ENCODE data around the gene SPC24. TPM values are rescaled to one million over a fixed set of nuclear protein-coding genes. Genes with fewer than 3 reads are reported as not detected.
A peak's percentile ranks its signal among the peaks of the same experiment; 100 is the strongest.
"Not testable (repeated sequence)": the region's sequence is repeated elsewhere in the genome, so short reads cannot be mapped to it uniquely, and the experiment has no call there.

SPC24 gene
- total and polyA plus RNA-seq, 4 donors: 12.2 to 32.9 (median 17.3) TPM

DNA sequence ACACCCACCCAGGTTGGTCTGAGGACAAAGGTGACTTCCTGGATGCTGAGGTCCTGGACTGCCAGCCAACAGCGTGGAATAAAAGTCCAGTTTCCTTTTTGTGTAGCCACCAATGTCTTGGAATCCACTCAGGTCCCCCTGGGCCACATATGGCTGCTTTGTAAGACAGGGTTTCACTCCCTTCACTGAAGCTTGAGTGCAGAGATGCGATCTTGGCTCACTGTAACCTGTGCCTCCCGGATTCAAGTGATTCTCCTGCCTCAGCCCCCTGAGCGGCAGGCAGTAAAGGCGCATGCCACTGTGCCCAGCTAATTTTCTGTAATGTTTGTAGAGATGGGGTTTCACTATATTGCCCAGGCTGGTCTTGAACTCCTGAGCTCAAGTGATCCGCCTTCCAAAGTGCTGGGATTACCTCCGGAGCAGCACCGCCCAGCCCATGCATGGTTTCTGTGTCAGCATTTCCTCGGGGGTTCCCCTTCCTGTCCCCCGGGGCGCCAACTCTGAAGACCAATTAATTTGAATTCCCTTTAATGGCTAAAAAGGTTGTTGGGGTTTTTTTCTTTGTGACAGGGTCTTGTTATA is 24.2 kb upstream of the SPC24 start:
- Histone ChIP-seq H3K36me3 (ENCODE audit: control insufficient read depth, insufficient read depth, low read length) (peaks cover 33% of the 10 kb centered on the region), H3K27me3 (ENCODE audit: control insufficient read depth, insufficient read depth, low read length) (no peaks in the 10 kb centered on the region), H3K4me1 (ENCODE audit: control insufficient read depth, insufficient read depth, low read length) (no peaks in the 10 kb centered on the region), H3K9me3 (ENCODE audit: control insufficient read depth, insufficient read depth, low read length) (peaks cover 2% of the 10 kb centered on the region), H3K27ac (ENCODE audit: low read depth, low read length) (no peak overlapping the region), H3K4me3 (ENCODE audit: low read depth, low read length) (no peak overlapping the region)
- 87% methylated on average over 8 of the region's 11 CpGs for WGBS (ENCODE audit: insufficient coverage)
- DNase-seq (ENCODE audit: low read depth in 4 of 6, low spot score in 6 of 6): no peak

DNA sequence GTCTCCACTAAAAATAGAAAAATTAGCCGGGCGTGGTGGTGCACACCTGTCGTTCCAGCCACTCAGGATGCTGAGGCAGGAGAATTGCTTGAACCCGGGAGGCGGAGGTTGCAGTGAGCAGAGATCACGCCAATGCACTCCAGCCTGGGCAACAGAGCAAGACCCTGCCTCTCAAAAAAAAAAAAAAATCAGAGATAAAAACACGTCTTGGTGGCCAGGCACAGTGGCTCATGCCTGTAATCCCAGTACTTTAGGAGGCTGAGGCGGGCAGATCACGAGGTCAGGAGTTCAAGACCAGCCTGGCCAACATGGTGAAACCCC is 23.5 kb upstream of the SPC24 start:
- H3K4me3 ChIP-seq (ENCODE audit: low read depth, low read length); H3K4me1 ChIP-seq (ENCODE audit: control insufficient read depth, insufficient read depth, low read length); H3K27me3 ChIP-seq (ENCODE audit: control insufficient read depth, insufficient read depth, low read length); DNase-seq (ENCODE audit: low read depth in 4 of 6, low spot score in 6 of 6); H3K9me3 ChIP-seq (ENCODE audit: control insufficient read depth, insufficient read depth, low read length); H3K27ac ChIP-seq (ENCODE audit: low read depth, low read length): not testable (repeated sequence)
- H3K36me3 ChIP-seq (ENCODE audit: control insufficient read depth, insufficient read depth, low read length): peaks cover 40% of the 10 kb centered on the region
- 94% methylated on average over 6 of the region's 9 CpGs for whole genome bisulfite sequencing (ENCODE audit: insufficient coverage)

DNA sequence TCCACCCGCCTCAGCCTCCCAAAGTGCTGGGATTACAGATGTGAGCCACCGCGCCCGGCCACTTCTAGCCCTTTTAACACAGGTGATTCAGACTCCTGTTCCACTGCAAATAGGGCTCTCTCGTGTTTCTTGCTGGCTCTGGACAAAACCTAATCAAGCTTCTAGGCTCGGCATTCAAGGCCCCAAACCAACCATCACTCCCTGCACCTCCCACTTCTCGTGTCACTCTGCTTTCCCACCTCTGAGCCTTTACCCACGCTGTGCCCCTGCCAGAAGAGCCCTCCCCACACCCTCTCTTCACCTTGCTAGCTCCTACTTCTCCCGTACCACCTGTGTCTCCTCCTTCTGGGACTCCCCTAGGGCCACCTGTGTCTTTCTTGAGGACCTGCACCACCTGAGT is 22.0 kb upstream of the SPC24 start:
- WGBS (ENCODE audit: insufficient coverage): 92% methylated on average over 9 of the region's 9 CpGs
- DNase-seq (ENCODE audit: low read depth in 4 of 6, low spot score in 6 of 6): no peak
- peaks cover 55% of the 10 kb centered on the region for H3K36me3 ChIP-seq (ENCODE audit: control insufficient read depth, insufficient read depth, low read length)

DNA sequence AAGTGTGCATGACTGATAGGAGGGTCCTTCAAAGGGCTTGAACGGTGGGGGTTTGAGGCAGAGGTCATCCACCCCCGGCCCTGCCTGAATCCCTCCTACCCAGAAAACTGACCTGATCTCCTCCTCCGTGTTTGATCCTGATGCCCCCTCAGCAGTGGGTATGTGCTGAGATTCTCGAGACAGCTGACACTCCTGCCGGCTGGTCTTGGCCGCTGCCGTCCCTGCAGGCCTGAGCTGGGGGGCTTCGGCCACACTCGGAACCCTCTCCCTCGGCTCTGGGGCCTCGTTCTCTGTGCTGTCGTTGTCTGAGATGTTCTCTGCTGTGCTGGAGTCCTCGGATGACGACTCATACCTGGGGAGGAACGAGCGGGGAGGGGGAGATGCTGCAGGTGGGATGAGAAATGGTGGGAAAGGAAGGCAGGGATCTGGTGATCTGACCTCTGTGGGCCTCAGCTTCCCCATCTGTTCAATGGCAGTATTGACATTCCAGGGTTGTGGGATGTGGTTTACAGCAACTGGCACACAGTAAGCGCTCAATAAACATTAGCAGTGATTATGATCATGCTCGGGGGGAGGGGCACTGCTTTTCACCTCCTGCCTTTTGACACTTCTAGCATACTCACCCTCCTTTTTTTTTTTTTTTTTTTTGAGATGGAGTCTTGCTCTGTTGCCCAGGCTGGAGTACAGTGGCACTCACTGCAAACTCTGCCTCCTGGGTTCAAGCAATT is 21.0 kb upstream of the SPC24 start:
- H3K4me3 ChIP-seq (ENCODE audit: low read depth, low read length): no peak overlapping the region
- no peaks in the 10 kb centered on the region for H3K4me1 ChIP-seq (ENCODE audit: control insufficient read depth, insufficient read depth, low read length)
- 94% methylated on average over 15 of the region's 18 CpGs for WGBS (ENCODE audit: insufficient coverage)
- no peaks in the 10 kb centered on the region for H3K27me3 ChIP-seq (ENCODE audit: control insufficient read depth, insufficient read depth, low read length)
- no peak overlapping the region for H3K27ac ChIP-seq (ENCODE audit: low read depth, low read length)
- H3K9me3 ChIP-seq (ENCODE audit: control insufficient read depth, insufficient read depth, low read length): no peaks in the 10 kb centered on the region
- peaks cover 58% of the 10 kb centered on the region for H3K36me3 ChIP-seq (ENCODE audit: control insufficient read depth, insufficient read depth, low read length)
- no peak for DNase-seq (ENCODE audit: low read depth in 4 of 6, low spot score in 6 of 6)

More for the DNA sequence above, 22.0 kb upstream of the SPC24 start:
- Histone ChIP-seq H3K4me3 (ENCODE audit: low read depth, low read length) (no peak overlapping the region), H3K27ac (ENCODE audit: low read depth, low read length) (no peak overlapping the region), H3K27me3 (ENCODE audit: control insufficient read depth, insufficient read depth, low read length) (no peaks in the 10 kb centered on the region), H3K4me1 (ENCODE audit: control insufficient read depth, insufficient read depth, low read length) (no peaks in the 10 kb centered on the region), H3K9me3 (ENCODE audit: control insufficient read depth, insufficient read depth, low read length) (no peaks in the 10 kb centered on the region)

DNA sequence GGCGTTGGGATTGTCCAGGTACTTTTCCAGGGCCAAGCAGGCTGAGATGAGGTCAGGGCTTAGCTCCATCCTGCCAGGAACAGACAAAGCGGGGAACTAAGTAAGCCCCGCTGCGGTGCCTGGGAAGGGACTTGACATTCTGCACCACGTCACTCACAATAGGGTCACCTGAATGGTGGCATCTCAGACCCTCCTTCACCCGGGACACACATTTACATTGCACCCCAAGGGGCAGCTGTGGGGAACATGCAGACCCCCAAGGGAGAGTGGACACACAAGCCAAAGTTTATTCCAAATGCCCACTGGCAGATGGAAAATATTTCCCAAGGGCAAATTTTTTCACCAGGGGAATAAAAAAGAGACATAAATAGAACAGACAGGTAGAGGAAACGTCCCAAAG is 20.3 kb upstream of the SPC24 start:
- no peaks in the 10 kb centered on the region for H3K27me3 ChIP-seq (ENCODE audit: control insufficient read depth, insufficient read depth, low read length)
- no peak overlapping the region for H3K27ac ChIP-seq (ENCODE audit: low read depth, low read length)
- no peaks in the 10 kb centered on the region for H3K4me1 ChIP-seq (ENCODE audit: control insufficient read depth, insufficient read depth, low read length)
- DNase-seq (ENCODE audit: low read depth in 4 of 6, low spot score in 6 of 6): no peak
- H3K4me3 ChIP-seq (ENCODE audit: low read depth, low read length): no peak overlapping the region
- H3K36me3 ChIP-seq (ENCODE audit: control insufficient read depth, insufficient read depth, low read length): peaks cover 58% of the 10 kb centered on the region
- 92% methylated on average over 5 of the region's 7 CpGs for WGBS (ENCODE audit: insufficient coverage)
- H3K9me3 ChIP-seq (ENCODE audit: control insufficient read depth, insufficient read depth, low read length): no peaks in the 10 kb centered on the region

DNA sequence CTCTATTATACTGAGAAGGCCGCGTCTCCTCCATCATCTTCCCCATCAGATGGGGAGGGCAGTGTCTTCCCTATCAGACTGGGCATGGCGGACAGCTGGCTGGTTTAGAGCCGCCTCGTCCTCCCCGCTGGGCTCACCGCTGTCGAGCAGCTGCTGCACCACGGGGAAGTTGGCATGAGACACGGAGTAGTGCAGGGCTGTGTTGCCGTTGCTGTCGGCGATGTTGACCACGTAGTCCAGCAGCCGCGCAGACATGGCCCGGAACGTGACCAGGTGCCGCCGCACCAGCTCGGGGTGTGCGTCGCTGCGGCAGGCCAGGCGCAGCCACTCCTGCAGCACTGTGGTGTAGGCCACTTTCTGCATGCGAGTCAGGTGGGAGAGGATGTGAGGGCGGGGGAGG is 18.8 kb upstream of the SPC24 start:
- H3K4me3 ChIP-seq (ENCODE audit: low read depth, low read length): no peak overlapping the region
- H3K36me3 ChIP-seq (ENCODE audit: control insufficient read depth, insufficient read depth, low read length): peaks cover 70% of the 10 kb centered on the region
- WGBS (ENCODE audit: insufficient coverage): 77% methylated on average over 14 of the region's 27 CpGs
- H3K27ac ChIP-seq (ENCODE audit: low read depth, low read length): no peak overlapping the region
- H3K4me1 ChIP-seq (ENCODE audit: control insufficient read depth, insufficient read depth, low read length): no peaks in the 10 kb centered on the region
- H3K27me3 ChIP-seq (ENCODE audit: control insufficient read depth, insufficient read depth, low read length): no peaks in the 10 kb centered on the region
- no peaks in the 10 kb centered on the region for H3K9me3 ChIP-seq (ENCODE audit: control insufficient read depth, insufficient read depth, low read length)
- DNase-seq (ENCODE audit: low read depth in 4 of 6, low spot score in 6 of 6): peak in 1 of 6 donors; percentile 31

DNA sequence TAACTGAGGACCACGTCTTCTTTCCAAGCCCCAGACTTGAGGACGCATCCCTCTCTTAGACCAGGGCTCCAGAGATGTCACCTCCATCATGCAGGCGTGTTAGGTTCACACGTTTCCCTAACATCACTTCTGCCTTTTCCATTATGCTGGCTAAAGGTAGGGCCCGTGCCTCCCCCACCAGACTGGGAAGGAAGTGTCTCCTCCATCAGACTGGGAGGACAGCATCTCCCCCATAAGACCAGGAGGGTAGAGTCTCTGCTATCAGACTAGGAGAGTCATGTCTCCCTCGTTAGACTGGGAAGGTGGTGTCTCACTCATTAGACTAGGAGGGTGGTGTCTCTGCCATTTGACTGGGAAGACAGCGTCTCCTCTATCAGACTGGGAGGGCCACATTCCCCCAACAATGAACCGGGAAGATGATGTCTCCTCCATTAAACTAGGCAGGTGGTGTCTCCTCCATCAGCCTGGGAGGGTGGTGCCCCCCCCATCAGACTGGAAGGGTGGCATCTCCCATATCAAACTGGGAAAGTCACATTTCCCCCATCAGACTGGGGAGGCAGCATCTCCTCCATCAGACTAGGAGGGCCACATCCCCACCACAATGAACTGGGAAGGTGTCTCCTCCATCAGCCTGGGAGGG is 18.1 kb upstream of the SPC24 start:
- DNase-seq (ENCODE audit: low read depth in 4 of 6, low spot score in 6 of 6): no peak
- WGBS (ENCODE audit: insufficient coverage): 100% methylated on average over 4 of the region's 8 CpGs
- no peaks in the 10 kb centered on the region for H3K9me3 ChIP-seq (ENCODE audit: control insufficient read depth, insufficient read depth, low read length)
- no peaks in the 10 kb centered on the region for H3K4me1 ChIP-seq (ENCODE audit: control insufficient read depth, insufficient read depth, low read length)
- H3K27me3 ChIP-seq (ENCODE audit: control insufficient read depth, insufficient read depth, low read length): no peaks in the 10 kb centered on the region
- H3K4me3 ChIP-seq (ENCODE audit: low read depth, low read length): no peak overlapping the region
- H3K36me3 ChIP-seq (ENCODE audit: control insufficient read depth, insufficient read depth, low read length): peaks cover 67% of the 10 kb centered on the region
- no peak overlapping the region for H3K27ac ChIP-seq (ENCODE audit: low read depth, low read length)

DNA sequence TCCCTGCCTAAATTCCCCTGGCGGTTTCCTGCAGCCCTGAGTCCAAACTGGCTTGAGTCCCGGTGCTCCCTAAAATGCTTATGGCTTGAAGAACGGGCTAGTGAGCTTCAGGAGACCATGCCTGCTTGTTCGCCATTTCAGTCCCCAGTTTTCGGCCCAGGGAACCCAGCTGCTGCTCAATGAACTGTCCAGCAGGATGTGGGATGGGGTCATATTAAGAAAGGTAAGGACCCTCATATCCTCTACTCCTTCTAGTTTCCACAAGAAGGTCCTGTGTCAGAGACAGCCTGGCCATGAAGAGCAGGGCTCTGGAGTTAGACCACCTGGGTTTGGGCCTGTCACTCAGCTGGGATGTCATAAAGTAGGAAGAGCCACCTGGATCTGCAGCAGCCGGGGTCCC is 17.0 kb upstream of the SPC24 start:
- no peak for DNase-seq (ENCODE audit: low read depth in 4 of 6, low spot score in 6 of 6)
- H3K4me3 ChIP-seq (ENCODE audit: low read depth, low read length): no peak overlapping the region
- H3K4me1 ChIP-seq (ENCODE audit: control insufficient read depth, insufficient read depth, low read length): no peaks in the 10 kb centered on the region
- H3K27ac ChIP-seq (ENCODE audit: low read depth, low read length): no peak overlapping the region
- peaks cover 66% of the 10 kb centered on the region for H3K36me3 ChIP-seq (ENCODE audit: control insufficient read depth, insufficient read depth, low read length)
- whole genome bisulfite sequencing (ENCODE audit: insufficient coverage): 100% methylated on average over 4 of the region's 6 CpGs
- H3K9me3 ChIP-seq (ENCODE audit: control insufficient read depth, insufficient read depth, low read length): no peaks in the 10 kb centered on the region
- H3K27me3 ChIP-seq (ENCODE audit: control insufficient read depth, insufficient read depth, low read length): no peaks in the 10 kb centered on the region

DNA sequence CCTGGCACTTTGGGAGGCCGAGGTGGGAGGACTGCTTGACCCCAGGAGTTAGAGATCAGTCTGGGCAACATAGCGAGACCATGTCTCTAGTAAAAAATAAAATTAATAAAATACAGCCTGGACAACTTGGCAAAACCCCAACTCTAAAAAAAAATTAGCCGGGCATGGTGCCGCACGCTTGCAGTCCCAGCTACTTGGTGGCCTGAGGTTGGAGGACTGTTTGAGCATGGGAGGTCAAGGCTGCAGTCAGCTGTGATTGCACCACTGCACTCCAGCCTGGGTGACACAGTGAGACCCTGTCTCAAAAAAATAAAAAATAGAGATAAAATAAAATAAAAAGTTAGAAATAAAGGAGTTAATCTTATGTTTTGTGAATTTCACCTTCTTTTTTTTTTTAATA is 15.6 kb upstream of the SPC24 start:
- no peak overlapping the region for H3K27ac ChIP-seq (ENCODE audit: low read depth, low read length)
- no peaks in the 10 kb centered on the region for H3K9me3 ChIP-seq (ENCODE audit: control insufficient read depth, insufficient read depth, low read length)
- H3K36me3 ChIP-seq (ENCODE audit: control insufficient read depth, insufficient read depth, low read length): peaks cover 65% of the 10 kb centered on the region
- no peak overlapping the region for H3K4me3 ChIP-seq (ENCODE audit: low read depth, low read length)
- no CpG with 5 or more reads among the region's 5 CpGs for WGBS (ENCODE audit: insufficient coverage)
- DNase-seq (ENCODE audit: low read depth in 4 of 6, low spot score in 6 of 6): no peak
- no peaks in the 10 kb centered on the region for H3K27me3 ChIP-seq (ENCODE audit: control insufficient read depth, insufficient read depth, low read length)
- H3K4me1 ChIP-seq (ENCODE audit: control insufficient read depth, insufficient read depth, low read length): peaks cover 7% of the 10 kb centered on the region
